ENCODE results near the gene YES1.

DNA sequence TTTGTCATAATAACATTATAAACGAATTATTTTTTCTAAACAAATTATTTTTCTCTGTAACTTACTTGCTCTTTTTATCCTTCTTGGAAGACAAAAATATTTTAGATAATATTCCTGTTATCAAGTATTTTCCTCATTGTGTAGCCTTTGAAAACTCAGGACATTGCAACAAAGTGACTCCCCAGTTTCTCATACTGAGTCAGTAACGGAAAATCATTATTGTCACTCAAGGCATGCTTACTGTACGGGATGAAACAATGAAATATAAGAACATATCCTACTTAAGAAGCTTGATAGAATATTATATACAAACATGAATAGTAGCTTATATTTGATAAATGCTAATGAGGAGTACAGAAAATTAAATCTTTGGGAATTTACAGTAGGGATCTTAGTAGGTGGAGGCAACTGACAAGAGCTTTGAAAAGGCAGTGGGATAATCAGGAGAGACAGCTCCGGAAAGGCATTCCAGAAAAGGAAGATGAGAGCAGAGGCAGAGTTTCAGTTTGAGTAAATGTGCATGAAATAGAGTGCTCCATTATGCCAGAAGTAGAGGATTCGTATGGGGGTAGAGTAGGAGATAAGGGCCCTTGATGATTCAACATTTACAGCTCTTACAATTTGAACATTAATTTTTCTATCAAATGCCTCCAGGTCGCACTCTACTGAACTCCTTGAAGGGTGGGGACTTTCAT is 14.0 kb upstream of the YES1 start:
- TF ChIP-seq, protein P1, sequence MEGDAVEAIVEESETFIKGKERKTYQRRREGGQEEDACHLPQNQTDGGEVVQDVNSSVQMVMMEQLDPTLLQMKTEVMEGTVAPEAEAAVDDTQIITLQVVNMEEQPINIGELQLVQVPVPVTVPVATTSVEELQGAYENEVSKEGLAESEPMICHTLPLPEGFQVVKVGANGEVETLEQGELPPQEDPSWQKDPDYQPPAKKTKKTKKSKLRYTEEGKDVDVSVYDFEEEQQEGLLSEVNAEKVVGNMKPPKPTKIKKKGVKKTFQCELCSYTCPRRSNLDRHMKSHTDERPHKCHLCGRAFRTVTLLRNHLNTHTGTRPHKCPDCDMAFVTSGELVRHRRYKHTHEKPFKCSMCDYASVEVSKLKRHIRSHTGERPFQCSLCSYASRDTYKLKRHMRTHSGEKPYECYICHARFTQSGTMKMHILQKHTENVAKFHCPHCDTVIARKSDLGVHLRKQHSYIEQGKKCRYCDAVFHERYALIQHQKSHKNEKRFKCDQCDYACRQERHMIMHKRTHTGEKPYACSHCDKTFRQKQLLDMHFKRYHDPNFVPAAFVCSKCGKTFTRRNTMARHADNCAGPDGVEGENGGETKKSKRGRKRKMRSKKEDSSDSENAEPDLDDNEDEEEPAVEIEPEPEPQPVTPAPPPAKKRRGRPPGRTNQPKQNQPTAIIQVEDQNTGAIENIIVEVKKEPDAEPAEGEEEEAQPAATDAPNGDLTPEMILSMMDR (IDR thresholded peaks at IDR 0.05; ENCODE audit: low read length): no peak
- TF ChIP-seq EZH2 (optimal IDR thresholded peaks at IDR 0.05; ENCODE audit: low read depth, low read length): no peak

Measured in MM.1S (cell line).